KG1 (cell line): Measurements from ENCODE around the gene CEP131.
"Not testable (repeated sequence)": the region's sequence is repeated elsewhere in the genome, so short reads cannot be mapped to it uniquely, and the experiment has no call there.

ENCODE experiments used
- DNase-seq: peaks from one replicate; lab custom pipeline; 2025; lab: John Stamatoyannopoulos, UW

Gene CEP131

GRCh38 chr17:81238815-81239713 is 16.3 kb upstream of the CEP131 start, which contains the start of the genes NDUFAF8 and TEPSIN:
NDUFAF8 (plus strand) TSS chr17:81239318; CDS start chr17:81239364, 46 bp downstream.
TEPSIN (minus strand) TSS chr17:81239055; CDS start chr17:81239033, 22 bp downstream.
- peak; percentile 97 for DNase-seq

- DNase-seq: no peak
Observed at GRCh38 chr17:81238490-81238814, 15.7 kb upstream of the CEP131 start.

GRCh38 chr17:81237591-81238489 is 15.1 kb upstream of the CEP131 start:
- DNase-seq: no peak

- no peak for DNase-seq
Observed at GRCh38 chr17:81236784-81237183, 14.0 kb upstream of the CEP131 start.

GRCh38 chr17:81235822-81236740 is 13.3 kb upstream of the CEP131 start:
- no peak for DNase-seq

- no peak for DNase-seq
Observed at GRCh38 chr17:81234940-81235821, 12.4 kb upstream of the CEP131 start.

- no peak for DNase-seq
Observed at GRCh38 chr17:81234506-81234855, 11.7 kb upstream of the CEP131 start.

GRCh38 chr17:81233811-81234505 is 11.2 kb upstream of the CEP131 start:
- DNase-seq: no peak

- no peak for DNase-seq
Observed at GRCh38 chr17:81233316-81233715, 10.6 kb upstream of the CEP131 start.

GRCh38 chr17:81232616-81233241 is 10.0 kb upstream of the CEP131 start:
- DNase-seq: no peak

GRCh38 chr17:81231766-81232581 is 9.2 kb upstream of the CEP131 start:
- DNase-seq: no peak

GRCh38 chr17:81231121-81231645 is 8.4 kb upstream of the CEP131 start:
- DNase-seq: no peak

- no peak for DNase-seq
Observed at GRCh38 chr17:81230043-81230820, 7.5 kb upstream of the CEP131 start.

- no peak for DNase-seq
Observed at GRCh38 chr17:81229666-81229920, 6.8 kb upstream of the CEP131 start.

- no peak for DNase-seq
Observed at GRCh38 chr17:81228834-81229665, 6.3 kb upstream of the CEP131 start.

- DNase-seq: peak; percentile 41
Observed at GRCh38 chr17:81228420-81228819, 5.7 kb upstream of the CEP131 start.

GRCh38 chr17:81227630-81228029 is 4.9 kb upstream of the CEP131 start:
- not testable (repeated sequence) for DNase-seq
